NAMALWA (cell line): ENCODE results near the gene ADK.
A peak's percentile ranks its signal among the peaks of the same experiment; 100 is the strongest.
"Not testable (repeated sequence)": the region's sequence is repeated elsewhere in the genome, so short reads cannot be mapped to it uniquely, and the experiment has no call there.

Experiments
- DNase-seq: peaks from one replicate; pipeline ENCODE4 v3.0.0-alpha.2; 2015; ENCODE audit warnings: low spot score

Gene ADK

DNA sequence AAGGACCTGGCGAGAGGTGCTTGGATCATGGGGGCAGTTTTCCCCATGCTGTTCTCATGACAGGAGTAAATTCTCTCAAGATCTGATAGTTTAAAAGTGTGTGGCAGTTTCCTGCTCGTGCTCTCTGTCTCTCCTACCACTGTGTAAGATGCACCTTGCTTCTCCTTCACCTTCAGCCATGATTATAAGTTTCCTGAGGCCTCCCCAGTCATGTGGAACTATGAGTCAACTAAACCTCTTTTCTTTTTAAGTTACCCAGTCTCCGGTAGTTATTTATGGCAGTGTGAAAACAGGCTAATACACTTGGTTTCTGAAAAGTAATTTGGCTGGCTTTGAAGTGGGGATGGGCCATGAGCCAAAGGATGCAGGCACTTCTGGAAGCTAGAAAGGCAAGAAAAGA, 407.4 kb downstream of the ADK start:
- DNase-seq, result no peak

DNA sequence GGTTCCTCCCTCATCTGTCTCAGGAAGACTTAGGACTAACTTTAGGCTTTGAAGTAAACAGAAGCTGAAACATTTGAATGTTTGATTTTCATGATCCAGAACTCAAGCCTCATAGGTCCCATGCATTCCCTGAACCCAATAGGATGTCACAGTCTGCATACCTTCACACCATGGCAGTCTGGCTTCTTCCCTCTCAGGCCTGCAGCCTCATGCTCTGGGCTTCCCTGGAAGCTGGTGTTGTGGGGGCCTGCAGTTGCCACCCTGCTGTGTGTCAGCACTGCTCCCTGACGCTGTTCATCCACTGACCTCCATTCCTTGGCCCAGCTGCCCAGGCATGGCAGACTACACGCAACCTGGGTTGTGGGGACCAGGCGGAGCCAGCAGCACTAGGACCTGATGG, 407.9 kb downstream of the ADK start:
- no peak for DNase-seq

DNA sequence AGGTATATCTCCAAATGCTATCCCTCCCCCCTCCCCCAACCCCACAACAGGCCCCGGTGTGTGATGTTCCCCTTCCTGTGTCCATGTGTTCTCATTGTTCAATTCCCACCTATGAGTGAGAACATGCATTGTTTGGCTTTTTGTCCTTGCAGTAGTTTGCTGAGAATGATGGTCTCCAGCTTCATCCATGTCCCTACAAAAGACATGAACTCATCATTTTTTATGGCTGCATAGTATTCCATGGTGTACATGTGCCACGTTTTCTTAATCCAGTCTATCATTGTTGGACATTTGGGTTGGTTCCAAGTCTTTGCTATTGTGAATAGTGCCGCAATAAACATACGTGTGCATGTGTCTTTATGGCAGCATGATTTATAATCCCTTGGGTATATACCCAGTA, 417.9 kb downstream of the ADK start:
- not testable (repeated sequence) for DNase-seq

DNA sequence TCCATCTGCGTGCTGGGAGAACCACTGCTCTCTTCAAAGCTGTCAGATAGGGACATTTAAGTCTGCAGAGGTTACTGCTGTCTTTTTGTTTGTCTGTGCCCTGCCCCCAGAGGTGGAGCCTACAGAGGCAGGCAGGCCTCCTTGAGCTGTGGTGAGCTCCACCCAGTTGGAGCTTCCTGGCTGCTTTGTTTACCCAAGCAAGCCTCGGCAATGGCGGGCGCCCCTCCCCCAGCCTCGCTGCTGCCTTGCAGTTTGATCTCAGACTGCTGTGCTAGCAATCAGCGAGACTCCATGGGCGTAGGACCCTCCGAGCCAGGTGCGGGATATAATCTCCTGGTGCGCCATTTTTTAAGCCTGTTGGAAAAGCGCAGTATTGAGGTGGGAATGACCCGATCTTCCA, 422.5 kb downstream of the ADK start:
- not testable (repeated sequence) for DNase-seq

DNA sequence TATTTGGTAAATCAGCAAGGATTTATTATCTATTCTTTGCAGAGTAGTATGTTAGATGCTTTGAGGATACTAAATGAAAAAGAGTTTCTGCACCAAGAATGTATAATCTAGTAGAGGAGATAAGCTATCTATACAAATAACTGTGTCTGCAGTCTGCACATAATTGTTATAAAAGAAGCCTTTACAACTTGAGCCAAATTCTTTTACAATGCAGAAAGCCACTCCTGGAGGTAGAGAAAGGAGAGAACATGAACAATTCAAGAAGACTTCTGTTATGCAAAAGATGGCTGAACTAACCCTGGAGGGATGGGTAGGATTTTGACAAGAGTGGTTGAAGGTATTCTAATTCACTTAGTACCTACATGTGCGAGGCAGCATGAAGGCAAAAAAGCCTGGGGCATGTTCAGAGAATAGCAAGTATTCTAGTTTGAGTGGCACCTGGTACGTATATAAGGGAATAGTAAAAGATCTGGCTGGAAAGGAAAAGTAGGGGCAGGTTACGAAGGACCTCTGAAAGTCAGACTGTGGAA, 424.2 kb downstream of the ADK start:
- DNase-seq, result no peak

DNA sequence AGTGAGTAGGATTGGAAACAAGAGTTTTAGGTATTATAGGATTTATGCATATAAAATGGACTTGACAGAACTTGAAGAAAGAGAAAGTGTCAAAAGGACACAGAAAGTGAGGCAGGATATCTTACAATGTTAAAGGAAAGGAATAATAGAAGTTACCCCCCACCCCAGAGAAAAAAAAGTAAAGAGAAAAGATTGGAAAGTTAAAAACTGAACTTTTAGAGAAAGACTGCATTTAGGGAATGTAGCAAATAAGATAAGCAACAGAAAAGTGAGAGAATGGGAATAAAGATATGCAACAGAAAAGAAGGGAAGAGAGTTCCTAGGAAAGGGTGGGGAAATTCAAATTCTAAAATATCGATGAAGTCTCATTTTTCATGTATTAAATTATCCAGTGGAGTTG, 424.9 kb downstream of the ADK start:
- no peak for DNase-seq

DNA sequence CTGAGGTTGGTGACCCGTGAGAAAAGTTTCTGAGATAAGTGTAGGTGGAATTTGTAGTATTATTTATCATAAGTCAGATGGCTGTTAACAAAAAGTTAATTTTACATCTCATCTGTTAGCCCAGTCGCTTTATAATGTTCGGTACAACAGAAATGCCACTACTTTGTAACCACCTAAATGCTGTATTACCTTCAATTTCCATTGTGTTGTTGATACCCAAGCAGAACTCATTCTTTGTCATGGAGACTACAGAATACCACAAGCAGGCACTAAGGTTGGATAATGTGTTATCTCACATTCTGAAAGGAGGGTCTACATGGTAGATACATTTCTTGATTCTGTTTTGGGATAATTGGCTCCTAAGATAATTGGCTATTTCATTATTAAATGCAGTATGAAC, 425.6 kb downstream of the ADK start:
- DNase-seq, result no peak

DNA sequence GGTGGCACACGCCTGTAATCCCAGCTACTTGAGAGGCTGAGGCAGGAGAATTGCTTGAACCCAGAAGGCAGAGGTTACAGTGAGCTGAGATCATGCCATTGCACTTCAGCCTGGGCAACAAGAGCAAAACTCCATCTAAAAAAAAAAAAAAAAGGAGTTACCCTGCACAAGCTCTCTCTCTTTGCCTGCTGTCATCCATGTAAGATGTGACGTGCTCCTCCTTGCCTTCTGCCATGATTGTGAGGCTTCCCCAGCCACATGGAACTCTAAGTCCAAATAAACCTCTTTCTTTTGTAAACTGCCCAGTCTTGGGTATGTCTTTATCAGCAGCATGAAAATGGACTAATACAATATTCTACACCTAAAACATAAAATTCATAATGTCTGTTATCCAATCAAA, 429.4 kb downstream of the ADK start:
- DNase-seq, result not testable (repeated sequence)

DNA sequence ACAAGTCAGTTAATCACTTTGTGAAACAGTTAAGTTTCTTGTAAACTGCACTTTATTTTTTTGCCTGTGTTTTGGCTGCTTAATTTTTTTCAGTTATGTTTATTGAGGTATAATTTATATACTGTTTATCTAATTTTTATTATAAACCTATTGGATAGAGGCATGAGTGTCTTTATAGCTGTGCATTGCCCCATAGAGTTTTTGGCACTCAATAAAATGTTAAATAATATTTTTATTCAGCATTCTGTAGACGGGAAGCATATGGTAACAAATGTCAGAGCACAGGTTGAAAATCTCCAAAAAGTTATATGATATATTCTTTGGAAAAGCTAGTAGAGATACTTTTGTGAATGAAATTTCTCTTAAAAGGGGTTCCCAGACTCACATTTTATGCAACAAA, 431.5 kb downstream of the ADK start:
- no peak for DNase-seq

DNA sequence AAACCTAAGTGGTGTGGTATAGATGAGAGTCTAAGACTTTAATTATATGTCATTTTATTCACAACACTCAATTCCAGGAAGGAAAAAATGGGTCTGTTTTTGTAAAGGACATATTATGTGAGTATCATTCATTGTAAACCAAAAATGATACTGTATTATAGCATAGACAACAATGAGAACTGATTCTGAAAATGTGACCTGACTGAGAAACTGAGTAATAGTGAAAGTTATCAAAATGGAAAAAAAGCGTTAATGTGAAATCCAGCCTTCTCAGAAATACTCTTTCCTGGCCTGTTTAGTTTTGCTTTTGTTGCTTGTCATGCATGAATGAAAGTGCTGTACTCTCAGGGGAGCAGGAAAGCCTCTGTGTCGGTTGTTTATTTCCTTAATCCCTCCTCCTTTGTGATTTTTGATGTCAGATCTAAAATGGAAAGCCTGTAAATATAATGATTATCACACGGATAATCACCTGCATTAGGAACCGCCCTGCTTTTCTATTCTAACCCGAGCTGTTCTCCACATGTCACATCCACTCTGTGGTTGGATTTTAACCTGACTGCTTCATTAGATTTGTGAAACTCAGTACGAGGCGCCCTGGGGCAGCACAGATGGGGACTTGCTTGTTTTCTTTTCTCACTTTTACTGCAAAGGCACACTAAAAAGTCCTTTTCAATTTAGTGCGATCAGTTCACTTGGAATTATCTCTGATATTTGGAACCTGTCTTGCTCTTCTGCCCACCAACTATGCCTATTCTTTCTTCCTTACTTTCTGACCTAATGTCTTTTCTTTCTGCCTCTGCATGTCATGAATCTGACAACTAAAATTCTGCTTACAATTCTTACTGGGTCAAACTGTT, 434.4 kb downstream of the ADK start:
- DNase-seq, result peak; percentile 57

DNA sequence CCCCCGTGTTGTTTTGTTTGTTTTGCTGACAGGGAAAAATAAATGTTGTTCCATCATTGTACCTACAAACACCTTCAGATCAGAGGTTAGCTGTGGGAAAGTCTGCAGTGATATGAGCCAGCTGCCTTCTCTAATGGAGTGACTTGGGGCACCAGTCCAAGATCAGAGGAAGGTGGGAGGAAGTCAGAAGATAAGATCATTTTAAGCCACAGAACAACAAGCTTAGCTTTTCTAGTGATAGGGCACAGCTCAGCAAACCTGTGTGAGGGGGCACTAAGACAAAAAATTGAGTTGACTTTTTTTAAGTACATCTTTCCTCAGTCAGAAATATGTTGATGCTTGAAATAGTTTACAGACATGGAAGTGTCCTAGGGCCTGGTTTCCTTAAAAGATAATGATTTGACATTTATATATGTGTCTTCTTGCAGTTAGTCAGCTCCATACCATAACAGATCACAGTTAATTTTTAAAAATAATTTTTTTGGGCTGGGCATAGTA, 435.1 kb downstream of the ADK start:
- peak; percentile 34 for DNase-seq

DNA sequence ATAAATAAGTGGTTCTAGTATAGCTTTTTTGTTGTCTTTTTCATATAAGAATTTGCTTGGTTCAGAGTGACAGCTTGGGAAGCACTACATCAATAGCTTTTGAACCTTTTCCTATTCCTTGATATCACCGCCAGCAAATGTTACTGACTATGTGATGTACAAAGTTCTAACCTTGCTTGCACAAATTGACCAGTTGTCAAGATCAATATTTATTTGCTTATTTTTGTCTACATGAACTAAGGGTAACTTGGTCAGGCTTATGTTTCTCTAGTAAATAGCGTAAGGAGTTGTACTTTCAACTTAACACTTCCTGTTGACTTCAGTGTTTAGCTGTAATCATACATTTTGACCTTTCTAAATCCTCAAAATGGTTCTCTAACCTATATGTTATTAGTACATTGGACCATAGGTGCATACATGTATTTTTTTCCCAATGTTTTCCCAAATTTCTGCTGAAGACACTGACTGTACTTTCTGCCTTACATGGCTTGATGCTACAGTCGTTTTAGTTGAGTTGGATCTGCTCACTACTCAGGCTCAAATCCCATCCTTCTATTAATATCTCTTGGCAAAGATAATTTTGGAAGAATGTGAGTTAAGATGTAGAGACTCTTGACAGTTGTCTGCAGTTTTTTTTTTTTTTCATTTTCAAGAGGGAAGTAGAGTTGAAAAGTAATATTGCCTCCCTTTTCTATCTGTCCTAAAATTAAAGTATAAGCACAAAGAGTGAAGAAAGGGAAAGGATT, 436.3 kb downstream of the ADK start:
- no peak for DNase-seq

DNA sequence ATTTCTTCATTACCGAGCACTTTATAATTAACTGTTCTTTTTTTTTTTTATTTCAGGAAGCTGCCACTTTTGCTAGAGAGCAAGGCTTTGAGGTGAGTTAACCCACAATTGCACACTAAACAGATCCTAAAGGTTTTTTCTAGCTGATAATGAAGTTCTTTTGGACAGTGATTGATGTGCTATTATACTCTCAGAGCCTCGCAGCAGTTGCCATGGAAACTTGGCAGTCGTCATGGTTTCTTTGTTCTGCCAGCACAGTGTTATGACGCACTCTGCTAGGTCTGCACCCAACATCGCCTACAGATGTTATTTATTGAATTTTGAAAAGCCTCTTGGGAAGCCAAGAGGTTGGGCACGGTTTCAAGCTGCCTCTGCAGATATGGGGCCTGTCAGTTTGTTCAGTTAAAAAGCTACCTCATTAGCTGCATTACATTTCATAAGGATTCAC, 438.2 kb downstream of the ADK start:
- peak; percentile 71 for DNase-seq

DNA sequence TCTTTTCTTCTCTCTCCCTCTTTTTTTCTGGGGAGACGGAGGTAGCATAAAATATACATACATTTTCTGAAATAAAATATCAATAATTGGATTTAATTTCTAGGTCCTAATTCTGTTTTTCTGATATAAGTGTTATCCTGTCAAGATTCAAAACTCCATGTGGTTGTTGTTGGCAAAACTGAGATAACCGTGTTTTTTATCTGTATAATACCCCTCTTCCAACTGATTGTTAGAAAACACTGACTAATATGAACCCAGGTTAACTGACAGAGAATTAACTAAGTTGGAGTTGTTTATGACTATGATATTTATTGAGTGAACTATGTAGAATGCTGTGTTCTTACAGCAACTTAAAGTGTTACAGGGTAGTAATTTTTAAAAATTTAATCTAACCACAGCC, 438.8 kb downstream of the ADK start:
- no peak for DNase-seq

DNA sequence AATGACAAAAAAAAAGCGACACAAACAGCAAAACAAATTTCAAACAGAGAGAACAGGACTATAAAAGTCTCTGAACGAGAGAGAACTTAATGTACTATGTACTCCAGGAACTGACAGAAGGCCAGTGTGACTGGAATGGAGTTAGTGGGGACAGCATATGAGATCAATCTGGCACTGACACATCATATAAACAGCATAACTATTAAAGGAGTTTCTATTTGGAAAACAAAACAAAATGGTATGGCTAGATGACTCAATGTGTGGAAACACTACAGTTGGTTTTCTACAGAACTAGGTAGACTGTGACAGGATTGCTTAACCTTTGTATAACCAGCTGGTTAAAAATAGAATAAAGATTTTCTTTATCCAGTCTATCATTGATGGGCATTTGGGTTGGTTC, 442.4 kb downstream of the ADK start:
- DNase-seq, result no peak

DNA sequence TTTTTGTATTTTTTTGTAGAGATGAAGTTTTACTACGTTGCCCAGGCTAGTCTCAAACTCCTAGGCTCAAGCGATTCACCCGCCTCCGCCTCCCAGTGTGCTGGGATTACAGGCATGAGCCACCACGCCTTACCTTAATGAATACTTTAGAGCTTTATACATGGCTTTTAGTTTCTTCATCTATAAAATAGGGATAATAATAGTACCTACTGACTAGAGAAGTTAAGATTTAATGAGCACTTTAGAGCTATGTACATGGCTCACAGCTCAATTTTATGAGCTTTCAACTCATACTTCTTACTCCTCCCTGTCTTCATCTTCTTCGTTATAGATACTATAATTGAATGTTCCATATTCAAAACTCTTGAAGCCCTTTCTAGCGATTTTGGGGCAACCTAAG, 445.7 kb downstream of the ADK start:
- no peak for DNase-seq

DNA sequence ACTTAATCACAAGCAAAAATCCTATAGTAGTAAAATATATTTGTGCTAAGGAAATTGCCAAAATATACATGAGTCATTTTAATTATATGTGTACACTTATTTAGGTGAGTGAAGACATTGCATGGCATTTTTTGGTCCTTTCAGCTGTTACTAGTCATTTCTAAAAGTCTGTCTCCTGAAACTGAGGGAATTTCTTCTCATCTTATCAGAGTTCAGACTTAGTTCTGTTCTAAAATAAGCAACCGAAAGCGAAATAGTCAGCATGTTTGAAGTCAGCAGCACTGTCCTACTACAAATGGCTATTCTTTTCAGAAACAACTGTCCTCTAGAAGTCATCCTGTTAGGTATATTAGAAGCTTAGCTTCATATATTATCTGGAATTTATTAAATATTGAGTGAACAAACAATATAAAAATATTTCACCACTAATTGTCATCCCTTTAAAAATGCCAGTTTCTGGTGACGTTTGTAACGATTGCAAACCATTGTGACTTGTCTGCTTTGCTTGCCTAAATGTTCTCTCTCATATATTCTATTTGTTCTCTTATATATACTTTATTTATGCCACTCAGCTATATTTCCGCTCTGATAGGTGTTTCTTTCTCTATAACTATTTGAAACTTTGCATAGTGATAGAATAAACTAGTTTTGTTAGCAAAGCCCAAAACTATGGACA, 448.0 kb downstream of the ADK start:
- DNase-seq, result no peak

DNA sequence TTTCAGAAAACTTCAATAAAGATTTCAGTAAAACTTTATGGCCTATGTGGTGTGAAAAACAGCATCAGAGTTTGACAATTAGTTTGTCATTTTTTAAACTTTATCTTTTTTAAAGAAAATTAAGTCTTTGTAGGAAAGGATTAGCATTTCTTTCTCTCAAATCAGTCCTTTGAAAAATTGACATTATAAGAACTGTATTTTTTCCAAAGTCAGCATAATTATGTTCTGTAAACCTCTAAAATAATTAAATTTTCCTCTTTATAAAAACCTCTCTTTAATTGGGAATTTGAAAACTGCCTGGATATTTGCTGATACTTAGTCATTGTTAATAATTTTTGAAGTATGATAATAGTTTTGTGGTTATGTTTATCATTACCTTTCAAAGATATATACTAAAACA, 448.7 kb downstream of the ADK start:
- no peak for DNase-seq

DNA sequence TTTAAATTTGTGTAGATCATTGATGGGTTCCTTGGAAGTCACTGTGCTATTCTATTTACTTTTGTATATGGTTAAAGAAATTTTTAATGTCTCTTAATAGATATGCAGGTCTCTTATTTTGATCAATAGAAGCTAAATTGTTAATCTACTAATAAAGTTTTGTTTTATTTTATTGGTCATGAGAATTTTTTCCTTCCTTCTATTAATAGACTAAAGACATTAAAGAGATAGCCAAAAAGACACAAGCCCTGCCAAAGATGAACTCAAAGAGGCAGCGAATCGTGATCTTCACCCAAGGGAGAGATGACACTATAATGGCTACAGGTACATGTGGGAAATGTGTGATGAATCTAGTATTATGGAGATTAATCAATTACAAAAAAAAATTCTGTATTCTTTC, 449.1 kb downstream of the ADK start:
- DNase-seq, result no peak

DNA sequence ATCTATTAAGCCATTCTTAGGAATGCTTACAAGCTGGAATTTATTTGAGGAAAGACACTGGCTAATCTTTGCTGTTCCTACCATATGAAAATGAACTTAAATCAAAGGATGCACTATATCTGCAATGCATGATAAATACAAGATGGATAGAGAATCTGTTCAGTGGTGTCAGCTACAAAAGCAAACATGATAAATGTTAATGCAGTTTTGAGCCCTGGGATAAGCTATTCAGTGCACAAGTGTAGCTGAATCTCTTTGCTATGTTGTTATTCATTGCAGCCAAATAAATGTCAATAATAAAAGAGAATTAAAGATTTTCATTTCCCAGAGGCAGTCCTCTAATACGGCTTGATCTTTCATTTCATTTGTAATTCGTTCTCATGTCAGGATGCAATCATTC, 451.6 kb downstream of the ADK start:
- DNase-seq, result no peak

DNA sequence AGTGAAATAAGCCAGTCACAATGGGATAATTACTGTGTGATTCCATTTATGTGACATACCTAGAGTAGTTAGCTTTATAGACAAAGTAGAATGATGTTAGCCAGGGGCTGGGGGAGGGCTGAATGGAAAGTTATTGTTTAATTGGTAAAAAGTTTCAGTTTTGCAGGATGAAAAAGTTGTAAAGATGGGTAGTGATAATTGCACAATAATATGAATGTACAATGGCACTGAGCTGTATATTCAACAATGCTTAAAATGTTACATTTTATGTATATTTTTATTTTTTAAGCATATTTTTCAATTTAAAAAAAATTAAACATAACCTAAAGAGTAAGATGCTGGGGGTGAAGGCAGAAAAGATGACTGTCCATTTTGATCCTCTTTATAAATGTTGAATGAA, 459.3 kb downstream of the ADK start:
- no peak for DNase-seq

DNA sequence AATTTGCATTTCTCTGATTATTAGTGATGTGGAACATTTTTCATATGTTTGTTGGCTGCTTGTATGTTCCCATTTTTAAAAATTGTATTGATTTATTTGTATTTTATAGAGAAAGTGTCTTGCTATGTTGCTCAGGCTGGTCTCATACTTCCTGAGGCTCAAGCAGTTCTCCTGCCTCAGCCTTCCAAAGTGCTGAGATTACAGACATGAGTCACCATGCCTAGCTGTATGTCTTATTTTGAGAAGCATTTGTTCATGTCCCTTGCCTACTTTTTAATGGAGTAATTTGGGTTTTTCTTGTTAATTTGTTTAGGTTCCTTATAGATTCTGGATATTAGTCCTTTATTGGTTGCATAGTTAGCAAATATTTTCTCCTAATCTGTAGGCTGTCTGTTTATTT, 461.2 kb downstream of the ADK start:
- no peak for DNase-seq

DNA sequence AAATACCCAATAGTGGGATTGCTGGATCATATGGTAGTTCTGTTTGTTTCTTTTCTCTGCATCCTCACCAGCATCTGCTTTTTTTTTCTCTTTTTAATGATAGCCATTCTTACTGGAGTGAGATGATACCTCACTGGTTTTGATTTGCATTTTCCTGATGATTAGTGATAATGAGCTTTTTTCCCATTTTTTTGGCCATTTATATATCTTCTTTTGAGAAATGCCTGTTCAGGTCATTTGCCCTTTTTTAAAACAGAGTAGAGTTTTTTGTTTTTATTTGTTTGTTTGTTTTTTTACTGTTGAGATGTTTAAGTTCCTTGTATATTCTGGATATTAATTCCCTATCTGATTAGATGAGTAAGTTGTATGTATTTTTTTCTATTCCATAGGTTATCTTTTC, 469.6 kb downstream of the ADK start:
- DNase-seq, result no peak
